ENCODE results near the gene NOPCHAP1.

Gene NOPCHAP1

GRCh38 chr12:105020241-105020962 lies 34.3 kb downstream of the NOPCHAP1 start:
- DNase-seq: no peak

- DNase-seq: no peak
Observed at GRCh38 chr12:105024928-105025327, 38.8 kb downstream of the NOPCHAP1 start.

GRCh38 chr12:105025890-105026289 lies 39.8 kb downstream of the NOPCHAP1 start:
- no peak for DNase-seq

- DNase-seq: no peak
Observed at GRCh38 chr12:105026411-105026810, 40.3 kb downstream of the NOPCHAP1 start.

- peak in 2 of 4 experiments; percentile 41 to 54 for DNase-seq
Observed at GRCh38 chr12:105030820-105031807, 45.0 kb downstream of the NOPCHAP1 start.

GRCh38 chr12:105032703-105033357 lies 46.7 kb downstream of the NOPCHAP1 start:
- no peak for DNase-seq

- DNase-seq: no peak
Observed at GRCh38 chr12:105033851-105034250, 47.7 kb downstream of the NOPCHAP1 start.
